Ishikawa (cell line): Measurements from ENCODE around the gene FAM131C.

Experiments used
- EP300 ChIP-seq: IDR thresholded peaks from 2 replicates; pipeline ENCODE4 v1.6.1; 2012; ENCODE audit warnings: borderline replicate concordance
- NFIC ChIP-seq: IDR thresholded peaks from 2 replicates; pipeline ENCODE4 v1.6.1; 2012
- RAD21 ChIP-seq: IDR thresholded peaks from 2 replicates; pipeline ENCODE4 v1.6.1; 2012; ENCODE audit warnings: low read depth
- TAF1 ChIP-seq: IDR thresholded peaks from 2 replicates; pipeline ENCODE4 v1.6.1; 2012; ENCODE audit warnings: low read depth, mild to moderate bottlenecking
- YY1 ChIP-seq: IDR thresholded peaks from 2 replicates; pipeline ENCODE4 v1.6.1; 2012; ENCODE audit warnings: low read depth
- TF ChIP-seq, protein P1 (sequence below): IDR thresholded peaks from 2 replicates; pipeline ENCODE4 v1.6.1; 2012

DNA sequence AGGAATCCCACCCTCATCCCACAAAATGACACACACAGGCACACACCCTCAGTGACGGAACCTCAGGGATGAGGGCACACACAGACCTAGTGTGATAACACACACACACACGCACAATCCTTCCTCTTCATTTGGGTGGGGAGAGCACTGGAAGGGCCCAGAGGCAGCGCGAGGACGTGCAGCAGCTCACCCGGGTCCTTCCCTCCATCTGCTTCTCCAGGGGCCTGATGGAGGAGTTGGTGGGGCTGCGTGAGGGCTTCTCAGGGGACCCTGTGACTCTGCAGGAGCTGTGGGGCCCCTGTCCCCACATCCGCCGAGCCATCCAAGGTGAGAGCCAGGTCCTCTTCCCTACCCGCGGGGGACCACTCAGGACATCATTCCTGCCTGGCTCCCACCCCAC lies 51.1 kb downstream of the FAM131C start:
- TF ChIP-seq, protein P1, sequence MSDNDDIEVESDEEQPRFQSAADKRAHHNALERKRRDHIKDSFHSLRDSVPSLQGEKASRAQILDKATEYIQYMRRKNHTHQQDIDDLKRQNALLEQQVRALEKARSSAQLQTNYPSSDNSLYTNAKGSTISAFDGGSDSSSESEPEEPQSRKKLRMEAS, result no peak
- TF ChIP-seq NFIC (no peak), YY1 (no peak), EP300 (no peak), TAF1 (no peak), RAD21 (no peak)
